C4-2B (cell line): Measurements from ENCODE around the gene NOVA1.

Source experiments
- H3K27ac ChIP-seq: fragments of 450-650 bp; 2 replicates; pipeline ENCODE4 v1.5.1; 2017
- ZFX ChIP-seq: fragments of 450-650 bp; IDR thresholded peaks from 2 replicates; pipeline ENCODE4 v1.6.1; 2017
- TF ChIP-seq, protein P1 (sequence below): fragments of 450-650 bp; conservative IDR thresholded peaks from 2 replicates; pipeline ENCODE4 v1.5.1; 2017; ENCODE audit warnings: mild to moderate bottlenecking

NOVA1 gene

GRCh38 chr14:26400373-26400772 is 197.5 kb downstream of the NOVA1 start:
- no peak for TF ChIP-seq ZFX
- TF ChIP-seq, protein P1, sequence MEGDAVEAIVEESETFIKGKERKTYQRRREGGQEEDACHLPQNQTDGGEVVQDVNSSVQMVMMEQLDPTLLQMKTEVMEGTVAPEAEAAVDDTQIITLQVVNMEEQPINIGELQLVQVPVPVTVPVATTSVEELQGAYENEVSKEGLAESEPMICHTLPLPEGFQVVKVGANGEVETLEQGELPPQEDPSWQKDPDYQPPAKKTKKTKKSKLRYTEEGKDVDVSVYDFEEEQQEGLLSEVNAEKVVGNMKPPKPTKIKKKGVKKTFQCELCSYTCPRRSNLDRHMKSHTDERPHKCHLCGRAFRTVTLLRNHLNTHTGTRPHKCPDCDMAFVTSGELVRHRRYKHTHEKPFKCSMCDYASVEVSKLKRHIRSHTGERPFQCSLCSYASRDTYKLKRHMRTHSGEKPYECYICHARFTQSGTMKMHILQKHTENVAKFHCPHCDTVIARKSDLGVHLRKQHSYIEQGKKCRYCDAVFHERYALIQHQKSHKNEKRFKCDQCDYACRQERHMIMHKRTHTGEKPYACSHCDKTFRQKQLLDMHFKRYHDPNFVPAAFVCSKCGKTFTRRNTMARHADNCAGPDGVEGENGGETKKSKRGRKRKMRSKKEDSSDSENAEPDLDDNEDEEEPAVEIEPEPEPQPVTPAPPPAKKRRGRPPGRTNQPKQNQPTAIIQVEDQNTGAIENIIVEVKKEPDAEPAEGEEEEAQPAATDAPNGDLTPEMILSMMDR = no peak
- no peak overlapping the region for H3K27ac ChIP-seq

DNA sequence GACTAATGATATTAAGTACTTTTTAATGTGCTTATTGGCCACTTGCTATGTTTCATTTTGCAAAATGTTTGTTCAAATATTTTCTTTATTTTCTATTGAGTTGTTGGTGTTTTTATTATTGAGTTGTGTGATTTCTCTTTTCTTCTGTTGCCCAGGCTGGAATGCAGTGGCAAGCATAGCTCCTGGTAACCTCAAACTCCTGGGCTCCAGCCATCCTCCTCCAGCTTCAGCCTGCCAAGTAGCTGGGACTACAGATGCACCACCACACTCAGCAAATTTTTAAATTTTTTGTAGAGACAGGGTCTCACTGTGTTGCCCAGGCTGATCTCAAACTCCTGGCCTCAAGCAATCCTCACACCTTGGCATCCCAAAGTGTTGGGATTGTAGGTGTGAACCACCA is 199.2 kb downstream of the NOVA1 start:
- TF ChIP-seq, protein P1 = no peak
- TF ChIP-seq ZFX = no peak

More for the DNA sequence above, 199.2 kb downstream of the NOVA1 start:
- no peak overlapping the region for H3K27ac ChIP-seq
